ENCODE measurements around the gene UGCG. TPM values are rescaled to one million over a fixed set of nuclear protein-coding genes. Genes with fewer than 3 reads are reported as not detected.

UGCG gene
- total and polyA plus RNA-seq, 2 of the 8 experiments (the other 6 are each of a cell fraction or from before 2014, with no cell fraction given): 14.9 to 34.0 TPM

DNA sequence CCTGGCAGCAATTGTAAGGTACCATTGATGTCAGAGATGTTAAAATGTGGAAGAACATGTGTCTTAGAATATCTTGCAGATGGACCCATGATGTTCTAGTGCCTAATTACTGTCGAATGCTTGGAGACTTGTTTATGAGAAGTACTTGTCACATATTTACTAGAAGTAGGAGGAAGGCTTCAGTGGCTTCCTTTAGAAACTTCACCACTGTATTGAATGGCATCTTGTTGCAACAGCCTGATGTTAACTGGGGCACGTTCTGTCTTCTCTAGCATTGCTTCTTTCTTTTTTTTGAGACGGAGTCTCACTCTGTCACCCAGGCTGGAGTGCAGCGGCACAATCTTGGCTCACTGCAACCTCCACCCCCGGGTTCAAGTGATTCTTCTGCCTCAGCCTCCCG lies 16.5 kb downstream of the UGCG start (continued):
- TF ChIP-seq, protein P1, sequence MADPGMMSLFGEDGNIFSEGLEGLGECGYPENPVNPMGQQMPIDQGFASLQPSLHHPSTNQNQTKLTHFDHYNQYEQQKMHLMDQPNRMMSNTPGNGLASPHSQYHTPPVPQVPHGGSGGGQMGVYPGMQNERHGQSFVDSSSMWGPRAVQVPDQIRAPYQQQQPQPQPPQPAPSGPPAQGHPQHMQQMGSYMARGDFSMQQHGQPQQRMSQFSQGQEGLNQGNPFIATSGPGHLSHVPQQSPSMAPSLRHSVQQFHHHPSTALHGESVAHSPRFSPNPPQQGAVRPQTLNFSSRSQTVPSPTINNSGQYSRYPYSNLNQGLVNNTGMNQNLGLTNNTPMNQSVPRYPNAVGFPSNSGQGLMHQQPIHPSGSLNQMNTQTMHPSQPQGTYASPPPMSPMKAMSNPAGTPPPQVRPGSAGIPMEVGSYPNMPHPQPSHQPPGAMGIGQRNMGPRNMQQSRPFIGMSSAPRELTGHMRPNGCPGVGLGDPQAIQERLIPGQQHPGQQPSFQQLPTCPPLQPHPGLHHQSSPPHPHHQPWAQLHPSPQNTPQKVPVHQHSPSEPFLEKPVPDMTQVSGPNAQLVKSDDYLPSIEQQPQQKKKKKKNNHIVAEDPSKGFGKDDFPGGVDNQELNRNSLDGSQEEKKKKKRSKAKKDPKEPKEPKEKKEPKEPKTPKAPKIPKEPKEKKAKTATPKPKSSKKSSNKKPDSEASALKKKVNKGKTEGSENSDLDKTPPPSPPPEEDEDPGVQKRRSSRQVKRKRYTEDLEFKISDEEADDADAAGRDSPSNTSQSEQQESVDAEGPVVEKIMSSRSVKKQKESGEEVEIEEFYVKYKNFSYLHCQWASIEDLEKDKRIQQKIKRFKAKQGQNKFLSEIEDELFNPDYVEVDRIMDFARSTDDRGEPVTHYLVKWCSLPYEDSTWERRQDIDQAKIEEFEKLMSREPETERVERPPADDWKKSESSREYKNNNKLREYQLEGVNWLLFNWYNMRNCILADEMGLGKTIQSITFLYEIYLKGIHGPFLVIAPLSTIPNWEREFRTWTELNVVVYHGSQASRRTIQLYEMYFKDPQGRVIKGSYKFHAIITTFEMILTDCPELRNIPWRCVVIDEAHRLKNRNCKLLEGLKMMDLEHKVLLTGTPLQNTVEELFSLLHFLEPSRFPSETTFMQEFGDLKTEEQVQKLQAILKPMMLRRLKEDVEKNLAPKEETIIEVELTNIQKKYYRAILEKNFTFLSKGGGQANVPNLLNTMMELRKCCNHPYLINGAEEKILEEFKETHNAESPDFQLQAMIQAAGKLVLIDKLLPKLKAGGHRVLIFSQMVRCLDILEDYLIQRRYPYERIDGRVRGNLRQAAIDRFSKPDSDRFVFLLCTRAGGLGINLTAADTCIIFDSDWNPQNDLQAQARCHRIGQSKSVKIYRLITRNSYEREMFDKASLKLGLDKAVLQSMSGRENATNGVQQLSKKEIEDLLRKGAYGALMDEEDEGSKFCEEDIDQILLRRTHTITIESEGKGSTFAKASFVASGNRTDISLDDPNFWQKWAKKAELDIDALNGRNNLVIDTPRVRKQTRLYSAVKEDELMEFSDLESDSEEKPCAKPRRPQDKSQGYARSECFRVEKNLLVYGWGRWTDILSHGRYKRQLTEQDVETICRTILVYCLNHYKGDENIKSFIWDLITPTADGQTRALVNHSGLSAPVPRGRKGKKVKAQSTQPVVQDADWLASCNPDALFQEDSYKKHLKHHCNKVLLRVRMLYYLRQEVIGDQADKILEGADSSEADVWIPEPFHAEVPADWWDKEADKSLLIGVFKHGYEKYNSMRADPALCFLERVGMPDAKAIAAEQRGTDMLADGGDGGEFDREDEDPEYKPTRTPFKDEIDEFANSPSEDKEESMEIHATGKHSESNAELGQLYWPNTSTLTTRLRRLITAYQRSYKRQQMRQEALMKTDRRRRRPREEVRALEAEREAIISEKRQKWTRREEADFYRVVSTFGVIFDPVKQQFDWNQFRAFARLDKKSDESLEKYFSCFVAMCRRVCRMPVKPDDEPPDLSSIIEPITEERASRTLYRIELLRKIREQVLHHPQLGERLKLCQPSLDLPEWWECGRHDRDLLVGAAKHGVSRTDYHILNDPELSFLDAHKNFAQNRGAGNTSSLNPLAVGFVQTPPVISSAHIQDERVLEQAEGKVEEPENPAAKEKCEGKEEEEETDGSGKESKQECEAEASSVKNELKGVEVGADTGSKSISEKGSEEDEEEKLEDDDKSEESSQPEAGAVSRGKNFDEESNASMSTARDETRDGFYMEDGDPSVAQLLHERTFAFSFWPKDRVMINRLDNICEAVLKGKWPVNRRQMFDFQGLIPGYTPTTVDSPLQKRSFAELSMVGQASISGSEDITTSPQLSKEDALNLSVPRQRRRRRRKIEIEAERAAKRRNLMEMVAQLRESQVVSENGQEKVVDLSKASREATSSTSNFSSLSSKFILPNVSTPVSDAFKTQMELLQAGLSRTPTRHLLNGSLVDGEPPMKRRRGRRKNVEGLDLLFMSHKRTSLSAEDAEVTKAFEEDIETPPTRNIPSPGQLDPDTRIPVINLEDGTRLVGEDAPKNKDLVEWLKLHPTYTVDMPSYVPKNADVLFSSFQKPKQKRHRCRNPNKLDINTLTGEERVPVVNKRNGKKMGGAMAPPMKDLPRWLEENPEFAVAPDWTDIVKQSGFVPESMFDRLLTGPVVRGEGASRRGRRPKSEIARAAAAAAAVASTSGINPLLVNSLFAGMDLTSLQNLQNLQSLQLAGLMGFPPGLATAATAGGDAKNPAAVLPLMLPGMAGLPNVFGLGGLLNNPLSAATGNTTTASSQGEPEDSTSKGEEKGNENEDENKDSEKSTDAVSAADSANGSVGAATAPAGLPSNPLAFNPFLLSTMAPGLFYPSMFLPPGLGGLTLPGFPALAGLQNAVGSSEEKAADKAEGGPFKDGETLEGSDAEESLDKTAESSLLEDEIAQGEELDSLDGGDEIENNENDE (IDR thresholded peaks at IDR 0.05; ENCODE audit: insufficient replicate concordance, low read length): no peak
- TF ChIP-seq POLR2A (IDR thresholded peaks at IDR 0.05; ENCODE audit: control extremely low read depth in 1 of 2, low read depth in 2 of 2, low read length in 2 of 2): no peak
- TF ChIP-seq POLR2AphosphoS5 (IDR thresholded peaks at IDR 0.05; ENCODE audit: low read depth, low read length): no peak
- no peak for TF ChIP-seq HDAC6 (IDR thresholded peaks at IDR 0.05; ENCODE audit: low read depth, low read length)

All from H1 (cell line).